Fibroblast of skin of left quadriceps (primary cell): Measurements from ENCODE around the gene A3GALT2.

Source experiments
- DNase-seq, 2 experiments: peaks; one replicate each; pipeline ENCODE4 v3.0.0-alpha.2; 2013; ENCODE audit warnings: low read depth in 2 of 2

The A3GALT2 gene

DNA sequence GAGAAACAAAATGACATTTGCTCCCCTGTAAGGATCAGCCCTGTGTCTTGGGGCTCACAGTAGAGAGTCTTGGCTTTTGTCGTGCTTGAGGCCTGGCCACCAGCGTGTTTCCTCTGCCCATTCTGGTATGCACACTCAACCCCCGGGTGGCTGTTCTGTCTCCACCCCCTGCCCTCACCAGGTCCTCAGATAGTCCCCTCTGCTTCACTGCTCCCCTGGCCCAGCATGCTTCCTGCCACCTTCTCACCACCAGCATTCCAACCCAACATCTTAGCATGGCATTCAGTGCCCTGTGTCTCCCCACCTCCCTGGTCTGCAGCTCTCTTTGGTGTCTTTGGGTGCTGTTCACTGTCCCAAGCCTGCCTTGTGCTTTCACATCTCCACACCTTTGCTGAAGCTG is 48.4 kb downstream of the A3GALT2 start:
- DNase-seq, result no peak

DNA sequence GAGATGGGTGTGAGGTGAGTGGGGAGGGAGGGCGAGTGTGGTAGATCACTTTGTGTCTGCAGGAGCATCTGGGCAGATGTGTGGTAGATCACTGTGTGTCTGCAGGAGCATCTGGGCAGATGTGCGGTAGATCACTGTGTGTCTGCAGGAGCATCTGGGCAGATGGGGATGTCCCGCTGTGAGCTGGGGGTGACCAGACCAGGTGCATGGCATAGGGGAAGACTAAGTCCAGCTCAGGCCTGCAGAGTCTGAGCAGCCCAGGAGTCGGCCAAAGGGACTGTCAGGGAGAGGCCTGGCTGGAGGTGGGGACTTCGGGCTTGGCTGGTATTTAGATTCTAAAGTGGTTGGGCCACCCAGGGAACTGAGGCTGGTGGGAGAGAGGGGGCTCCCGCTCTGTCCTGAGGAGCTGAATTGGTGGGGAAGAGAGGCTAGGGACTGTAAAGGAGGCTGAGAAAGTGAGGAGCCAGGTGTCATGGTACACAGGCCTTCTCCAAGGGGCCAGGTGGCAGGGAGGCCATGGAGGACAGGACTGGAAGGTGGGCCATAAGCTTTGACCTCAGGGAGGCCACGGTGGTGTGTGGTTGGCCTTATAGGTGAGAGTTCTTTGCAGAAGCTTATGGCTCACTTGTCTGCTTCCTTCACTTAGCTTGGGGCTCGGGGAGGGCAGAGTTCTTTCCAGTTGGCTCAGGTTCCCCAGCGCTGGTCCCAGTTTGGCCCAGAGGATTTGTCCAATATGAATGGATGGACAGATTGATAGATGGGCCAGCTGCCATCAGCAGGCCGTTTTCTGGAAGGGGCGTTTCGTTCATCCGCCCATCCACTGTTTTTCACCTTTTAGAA is 49.0 kb downstream of the A3GALT2 start:
- no peak for DNase-seq

DNA sequence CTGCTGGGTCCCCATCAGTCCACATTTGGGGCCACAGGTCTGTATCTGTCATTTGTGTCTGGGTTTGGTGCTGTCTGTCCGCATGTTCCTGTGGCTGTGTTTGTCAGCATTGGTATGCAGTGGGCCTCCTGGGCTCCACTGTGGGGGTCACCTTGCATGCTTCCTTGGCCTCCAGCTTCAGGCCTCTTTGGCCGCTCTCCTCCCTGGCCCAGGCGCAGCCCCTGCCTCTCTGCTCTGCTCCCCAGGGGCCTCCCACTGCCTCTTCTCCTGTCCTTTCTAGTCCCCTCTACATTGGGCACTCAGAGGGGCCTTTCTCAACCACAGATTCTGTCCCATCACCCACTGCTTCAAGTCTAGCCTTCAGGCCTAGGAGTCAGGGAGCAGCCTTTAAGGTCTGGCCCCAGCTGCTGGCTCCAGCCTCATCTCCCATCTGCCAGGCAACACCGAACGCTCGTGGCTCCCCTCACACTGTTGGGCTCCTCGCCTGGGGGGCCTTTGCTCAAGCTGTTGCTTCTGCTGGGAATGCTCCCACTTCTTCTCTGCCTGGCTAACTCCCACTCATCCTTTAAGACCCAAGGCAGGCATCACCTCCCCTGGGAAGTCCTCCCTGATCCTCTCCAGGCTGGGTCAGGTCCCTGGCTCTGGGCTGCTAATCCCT is 50.0 kb downstream of the A3GALT2 start:
- no peak for DNase-seq

DNA sequence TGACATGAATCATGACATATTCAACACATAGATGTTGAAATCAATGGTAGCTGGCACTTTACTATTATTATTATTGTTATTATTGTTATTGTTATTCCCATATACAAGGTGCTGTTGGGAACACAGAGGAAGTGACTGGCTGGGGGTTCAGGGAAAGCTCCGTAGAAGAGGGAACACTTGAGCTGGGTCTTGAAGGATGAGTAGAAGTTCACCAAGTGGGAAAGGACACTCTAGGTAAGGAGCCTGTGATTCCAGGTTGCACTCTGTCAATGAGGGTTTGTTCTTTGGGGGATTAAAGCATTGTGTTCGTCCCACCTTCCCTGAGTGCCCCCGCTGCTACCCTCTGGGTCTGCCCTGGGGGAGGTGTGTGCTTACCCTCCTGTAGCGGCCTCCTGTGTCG is 50.5 kb downstream of the A3GALT2 start:
- DNase-seq, result no peak

DNA sequence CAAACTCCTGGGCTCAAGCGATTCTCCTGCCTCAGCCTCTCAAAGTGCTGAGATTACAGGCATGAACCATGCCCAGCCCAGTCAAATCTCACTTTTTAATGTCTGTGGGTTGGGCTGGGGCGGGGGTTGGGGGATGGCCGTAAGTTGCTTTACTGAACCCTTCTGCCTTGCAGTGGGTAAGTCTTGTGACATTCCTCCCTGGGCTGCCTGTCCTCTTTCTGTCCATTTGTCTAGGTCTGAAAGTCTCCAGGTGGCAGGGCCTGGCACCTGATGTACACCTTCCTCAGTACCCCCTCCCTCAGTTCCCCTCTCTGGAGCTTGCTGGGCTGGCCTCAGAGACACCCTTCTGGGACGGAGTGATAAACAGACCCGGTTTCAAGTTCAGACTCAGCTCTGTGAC is 51.3 kb downstream of the A3GALT2 start:
- DNase-seq, result no peak

DNA sequence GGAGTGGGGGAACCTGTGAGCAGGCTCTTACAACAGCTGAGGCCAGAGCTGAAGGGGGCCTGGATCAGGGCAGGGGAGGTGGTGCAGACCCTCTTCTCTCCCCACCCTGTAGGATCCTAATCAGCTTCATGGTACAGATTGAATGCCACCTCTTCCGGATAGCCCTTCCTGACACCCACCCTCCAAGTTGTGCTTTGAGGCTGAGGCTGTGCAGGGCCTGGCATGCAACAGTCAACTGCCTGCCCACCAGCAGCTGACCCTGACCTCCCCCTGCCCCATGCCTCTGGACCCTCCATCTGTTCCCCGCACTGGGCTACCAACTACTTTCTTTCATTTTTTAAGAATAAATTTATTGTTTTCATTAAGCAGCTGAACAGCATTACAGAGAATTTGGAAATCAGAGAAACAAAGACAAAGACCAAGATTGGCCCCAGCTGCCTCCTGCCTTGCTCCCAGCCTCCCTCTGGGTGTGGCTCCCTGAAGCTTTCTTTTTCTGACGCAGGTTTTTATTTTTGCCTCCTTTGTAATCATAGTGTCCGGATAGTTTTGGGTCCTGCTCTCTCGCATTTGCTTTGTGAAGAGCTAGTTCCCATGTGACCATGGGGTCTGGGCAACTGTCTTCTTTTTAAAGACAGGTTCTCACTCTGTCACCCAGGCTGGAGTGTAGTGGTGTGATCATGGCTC is 51.8 kb downstream of the A3GALT2 start:
- no peak for DNase-seq

DNA sequence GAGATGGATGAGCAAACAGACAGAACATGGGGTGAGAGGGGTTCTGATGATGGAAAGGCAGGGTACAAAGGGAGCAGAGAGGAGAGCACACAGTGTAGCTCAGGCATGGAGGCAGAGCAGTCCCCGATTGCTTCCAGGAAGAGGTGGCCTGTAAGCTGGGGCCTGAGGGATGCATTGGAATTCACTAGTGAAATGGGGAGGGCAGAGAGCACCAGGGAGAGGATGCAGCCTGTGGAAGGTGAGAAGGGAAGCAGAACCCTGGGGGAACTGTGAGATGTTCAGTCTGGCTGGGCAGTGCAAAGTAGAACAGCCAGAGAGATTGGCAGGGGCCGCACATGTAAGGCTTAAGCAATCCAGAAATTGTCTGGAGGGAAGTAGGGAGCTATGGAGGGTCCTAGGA is 52.4 kb downstream of the A3GALT2 start:
- no peak for DNase-seq

DNA sequence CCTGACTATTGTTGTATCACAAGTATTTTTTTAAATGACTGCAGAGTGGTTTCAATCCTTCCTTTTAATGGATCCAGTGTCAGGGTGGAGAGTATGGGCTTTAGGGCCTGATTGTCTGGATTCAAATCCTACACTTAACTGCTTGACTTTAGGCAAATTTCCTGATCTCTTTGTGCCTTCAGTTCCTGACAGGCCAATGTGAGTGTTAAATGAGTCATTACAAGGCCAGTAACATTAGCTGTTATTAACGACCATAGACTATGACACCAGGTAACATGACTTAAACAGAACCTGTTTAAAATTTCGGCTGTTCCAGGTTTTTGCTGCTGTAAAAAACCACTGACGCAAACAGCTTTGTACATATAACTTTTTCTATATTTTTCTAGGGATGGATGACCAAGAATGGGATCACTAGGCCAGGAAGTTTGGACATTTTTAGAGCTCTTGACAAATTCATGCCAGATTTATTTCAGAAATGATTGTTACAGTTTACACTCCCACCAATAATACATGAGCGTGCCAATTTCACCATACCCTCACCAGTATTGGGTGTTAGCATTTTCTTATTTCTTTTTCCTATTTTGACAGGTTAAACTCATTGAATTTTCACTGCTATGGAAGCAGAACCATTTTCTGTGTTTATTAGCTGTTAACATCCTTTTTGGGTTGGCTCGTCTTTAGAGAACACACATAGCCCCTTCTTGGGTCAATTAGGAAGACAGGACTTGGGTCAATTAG is 53.3 kb downstream of the A3GALT2 start:
- no peak for DNase-seq

DNA sequence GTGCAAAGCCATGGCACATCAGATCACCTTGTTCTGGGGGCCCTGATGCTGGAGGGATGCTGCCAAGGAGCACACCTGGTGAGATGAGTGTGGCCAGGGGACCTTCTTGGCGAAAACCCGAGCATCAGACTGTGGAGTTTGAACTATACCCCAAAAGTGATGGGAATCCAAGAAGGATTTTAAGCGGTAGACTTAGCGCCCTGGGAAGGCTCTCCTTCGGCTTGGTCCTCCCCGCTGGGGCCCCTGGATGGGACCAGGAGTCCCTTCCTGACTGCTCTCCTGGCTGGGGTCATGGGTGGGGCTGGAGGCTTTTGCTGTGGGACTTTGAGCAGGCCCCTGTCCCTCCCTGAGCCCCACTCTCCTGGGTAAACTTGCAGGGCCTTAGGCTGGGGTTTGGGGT is 54.1 kb downstream of the A3GALT2 start:
- no peak for DNase-seq

DNA sequence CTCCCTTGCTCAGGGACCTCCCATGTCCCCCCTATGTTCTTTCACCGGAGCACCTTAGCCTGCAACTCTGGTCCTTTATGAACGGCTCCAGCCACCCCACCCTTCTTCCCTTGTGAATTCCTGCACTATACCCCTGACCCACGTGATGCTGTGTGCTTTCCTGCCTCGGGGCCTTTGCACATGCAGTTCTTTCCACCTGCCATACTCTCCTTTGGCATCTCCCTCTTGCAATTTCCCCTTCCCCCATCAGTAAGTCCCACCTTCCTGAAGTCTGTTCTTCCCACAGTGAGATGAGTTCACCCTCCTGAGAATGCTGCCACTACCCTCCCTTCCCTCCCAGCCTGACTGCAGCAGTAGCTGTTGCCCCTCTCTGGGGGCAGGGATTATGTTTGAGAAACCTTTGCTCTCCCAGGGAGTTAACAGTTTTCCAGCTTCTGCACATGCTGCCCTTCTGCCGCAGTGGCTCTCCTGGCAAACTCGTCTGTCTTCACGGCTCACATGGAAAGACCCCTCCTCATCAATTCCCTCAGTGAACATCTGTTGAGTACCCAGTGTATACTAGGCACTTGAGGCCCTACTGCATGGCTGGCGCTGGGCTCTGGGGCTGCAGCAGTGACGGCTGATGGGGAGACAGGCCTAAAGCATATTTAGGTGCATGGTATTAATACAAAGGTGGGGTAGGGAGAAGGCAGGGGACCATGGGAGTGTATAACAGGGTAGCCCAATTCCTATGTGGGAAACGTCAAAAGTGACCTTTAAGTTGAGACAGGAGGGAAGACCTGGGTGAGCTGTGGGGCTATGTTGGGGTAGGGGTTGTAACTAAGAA is 54.9 kb downstream of the A3GALT2 start:
- DNase-seq, result no peak

DNA sequence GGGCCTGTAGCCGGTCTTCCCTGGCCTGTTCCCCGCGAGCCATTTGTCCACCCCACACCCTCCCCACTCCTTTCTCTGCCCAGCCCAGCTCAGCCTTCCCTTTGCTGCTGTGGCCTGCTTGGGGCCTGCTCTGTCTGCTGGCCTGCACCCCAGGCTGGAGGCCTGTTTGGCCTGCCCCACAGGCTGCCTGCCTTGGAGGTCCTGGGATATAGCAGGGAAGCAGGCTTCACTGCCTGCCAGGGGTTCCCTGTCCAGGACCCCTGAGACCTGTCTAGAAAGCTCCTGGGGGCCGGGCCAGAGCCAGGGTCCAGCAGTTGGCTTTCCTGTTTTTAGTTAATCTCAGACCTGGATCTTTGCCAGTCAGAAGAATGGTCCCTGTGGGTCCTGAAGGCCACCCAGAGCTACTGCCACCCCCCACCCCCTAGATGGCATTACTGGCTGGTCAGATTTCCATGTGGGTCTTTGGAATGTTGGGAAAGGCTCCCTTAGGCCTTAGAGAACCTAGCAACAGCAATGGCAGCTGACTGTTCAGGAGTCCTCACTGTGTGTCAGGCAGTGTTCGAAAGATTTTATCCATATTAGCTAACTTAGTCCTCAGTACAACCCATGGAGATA is 56.9 kb downstream of the A3GALT2 start:
- no peak for DNase-seq

DNA sequence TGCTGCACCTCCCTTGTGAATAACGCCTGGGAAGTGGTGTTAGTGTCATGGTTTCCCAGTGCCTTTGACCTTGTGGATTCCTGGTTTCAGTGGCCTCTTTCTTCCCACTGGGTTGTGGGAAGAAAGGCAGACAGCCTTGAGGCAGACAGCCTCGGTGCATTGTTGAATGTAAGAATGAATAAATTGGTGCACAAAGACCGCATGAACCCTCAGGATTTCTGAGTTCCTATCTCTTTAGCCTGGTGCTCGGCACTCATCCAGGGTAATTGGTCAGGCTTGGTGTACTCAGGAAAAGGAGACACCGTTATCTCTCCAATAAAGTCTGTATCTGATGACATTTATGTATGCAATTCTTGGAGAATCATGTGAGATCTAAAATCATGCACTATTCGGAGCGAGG is 59.6 kb downstream of the A3GALT2 start:
- DNase-seq, result no peak

DNA sequence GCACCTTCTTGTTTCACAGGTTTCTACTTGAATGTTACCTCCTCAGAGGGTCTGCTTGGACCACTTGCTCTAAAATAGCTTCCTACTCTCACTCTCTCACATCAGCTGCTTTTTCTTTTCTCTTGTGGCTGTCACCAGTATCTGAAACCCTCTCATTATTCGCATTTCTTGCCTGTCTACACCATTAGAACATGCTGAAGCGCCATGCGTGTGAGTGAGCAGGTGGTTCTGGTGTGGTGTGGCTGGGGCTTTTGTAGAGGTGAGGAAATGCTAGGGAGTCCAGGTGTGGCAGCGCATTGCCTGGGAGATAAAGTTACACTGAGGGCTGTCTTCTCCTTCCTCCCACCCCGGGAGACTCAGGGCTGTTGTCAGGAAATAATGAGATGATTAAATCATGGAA is 60.5 kb downstream of the A3GALT2 start:
- no peak for DNase-seq

DNA sequence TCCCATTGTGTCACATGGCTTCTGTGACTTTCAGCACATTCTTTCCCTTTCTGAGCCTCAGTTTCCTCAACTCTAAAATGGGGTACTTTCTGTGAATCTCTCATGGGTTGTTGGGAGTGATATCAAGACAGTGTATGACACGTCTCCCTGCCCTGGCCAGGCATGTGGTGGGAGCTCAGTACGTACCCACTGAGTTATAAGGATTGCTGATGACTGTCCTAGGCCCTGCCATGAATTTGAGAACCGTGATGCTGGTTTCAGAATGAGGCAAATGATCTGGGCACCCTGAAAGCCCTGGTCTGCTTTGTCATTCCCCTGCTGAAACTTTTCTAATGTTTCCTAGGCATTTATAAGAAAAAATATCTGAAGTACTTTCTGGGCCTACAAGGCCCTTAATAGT is 61.0 kb downstream of the A3GALT2 start:
- no peak for DNase-seq

DNA sequence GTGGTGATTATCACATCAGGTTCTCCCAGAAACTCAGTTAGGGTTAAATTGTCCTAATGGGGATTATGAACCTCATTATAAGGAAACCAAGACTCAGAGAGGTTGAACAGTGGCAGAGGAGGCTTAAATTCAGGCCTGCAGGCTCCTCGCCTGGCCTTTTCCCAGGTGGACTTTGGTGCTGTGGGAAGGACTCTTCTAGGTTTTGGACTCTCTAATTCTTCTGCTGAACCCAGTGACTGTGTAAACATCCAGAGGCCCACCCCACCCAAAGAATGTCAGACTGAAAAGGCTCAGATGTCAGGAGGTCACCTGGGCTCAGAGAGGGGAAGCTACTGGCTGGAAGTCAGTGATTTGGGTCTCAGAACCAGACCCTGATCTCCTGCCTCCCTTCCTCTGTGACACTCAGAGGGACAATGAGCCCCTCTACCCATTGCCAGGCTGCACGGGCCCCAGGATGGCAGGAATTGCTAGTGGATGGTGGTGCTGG is 62.1 kb downstream of the A3GALT2 start:
- DNase-seq, result no peak

DNA sequence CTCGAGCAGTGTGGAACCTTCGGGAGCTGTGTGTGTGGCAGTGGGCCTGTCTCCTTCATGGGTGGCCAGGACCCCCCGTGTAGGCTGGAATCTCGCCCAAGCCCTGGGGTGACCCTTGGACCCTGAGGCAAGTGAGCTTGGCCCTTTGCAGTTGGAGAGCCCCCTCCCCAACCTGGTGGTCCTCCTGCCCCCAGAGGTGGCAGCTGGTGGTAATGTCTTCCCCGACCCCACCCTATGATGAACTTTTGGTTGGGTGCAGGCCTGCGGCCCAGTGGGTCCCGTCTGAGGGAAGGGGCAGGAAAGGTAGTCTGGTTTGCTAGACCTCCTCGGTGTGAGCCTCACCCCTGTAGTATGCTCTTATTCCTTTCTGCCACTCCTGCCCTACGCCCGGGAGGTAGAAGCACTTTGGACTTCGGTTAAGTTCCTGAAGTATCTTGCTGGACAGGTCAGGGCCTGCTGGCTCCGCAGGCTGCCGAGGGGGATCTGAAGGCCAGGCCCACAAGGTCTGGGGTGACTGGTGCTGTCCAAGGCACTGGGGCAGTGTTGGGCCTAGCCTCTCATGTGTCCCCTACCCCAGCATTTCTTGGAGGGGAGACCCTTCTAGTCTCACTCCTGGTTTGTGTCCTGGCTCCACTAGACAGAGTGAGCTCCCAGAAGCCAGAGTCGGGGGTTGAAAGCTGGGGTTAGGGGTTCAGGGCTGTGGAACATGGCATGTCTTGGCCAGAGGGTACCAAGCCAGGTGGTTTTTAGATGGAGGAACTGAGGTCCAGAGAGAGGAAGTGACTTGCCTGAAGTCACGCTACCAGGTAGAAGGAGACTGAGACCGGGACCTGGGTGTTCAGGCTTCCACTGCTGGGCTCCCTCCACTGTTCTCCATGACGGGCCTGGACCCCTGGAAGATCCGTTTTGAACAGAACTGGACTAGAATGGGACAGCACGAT is 62.9 kb downstream of the A3GALT2 start:
- DNase-seq, result no peak

DNA sequence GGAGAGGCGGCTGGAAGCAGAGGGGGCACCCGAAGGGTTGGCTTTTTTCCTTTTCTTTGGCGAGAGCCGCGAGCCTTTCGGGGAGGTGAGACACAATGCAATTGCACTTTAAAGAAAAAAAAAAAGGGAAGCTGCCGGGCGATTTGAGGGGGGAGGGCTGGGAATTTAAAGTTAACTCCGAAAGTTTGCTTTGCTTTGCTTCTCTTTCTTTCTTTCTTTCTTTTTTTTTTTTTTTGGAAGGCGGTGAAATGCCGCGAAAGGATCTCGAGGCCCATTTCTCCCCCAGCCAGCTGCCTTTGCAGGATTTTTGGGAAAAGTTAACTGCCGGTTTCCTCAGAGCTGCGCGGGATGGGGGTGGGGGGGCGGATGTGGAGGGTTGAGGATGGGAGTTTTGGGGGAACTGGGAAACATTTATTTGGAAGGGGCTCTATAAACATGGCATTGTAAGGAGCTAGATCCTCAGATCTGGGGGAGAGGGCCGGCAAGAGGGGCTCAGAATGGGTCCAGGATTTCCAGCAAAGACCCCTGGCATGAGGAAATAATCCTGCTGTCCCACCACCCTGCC is 63.6 kb downstream of the A3GALT2 start:
- no peak for DNase-seq
